ENCODE measurements around the gene PID1. TPM values are rescaled to one million over a fixed set of nuclear protein-coding genes. Genes with fewer than 3 reads are reported as not detected.

The PID1 gene
- total and polyA plus RNA-seq, 2 donors: 1.0 to 5.2 TPM

DNA sequence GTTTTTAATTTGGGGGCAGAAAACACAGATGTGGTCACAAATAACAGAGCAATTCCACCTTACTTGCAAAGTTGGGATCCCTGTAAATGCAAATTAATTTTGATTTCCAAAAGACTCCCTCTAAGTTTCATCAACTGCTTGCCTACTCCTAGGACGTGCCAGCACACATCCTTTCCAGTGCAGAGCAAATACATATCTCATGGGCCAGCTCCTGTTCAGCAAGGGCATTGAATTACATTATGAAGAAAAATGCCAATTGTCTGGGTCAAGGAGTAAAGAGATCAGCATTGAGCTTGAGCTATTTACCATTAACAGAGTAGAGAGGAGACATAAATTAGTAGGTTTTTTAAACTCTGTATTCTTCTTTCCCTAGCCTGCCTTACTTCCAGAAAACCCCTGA lies 18.8 kb downstream of the PID1 start:
- Histone ChIP-seq H3K9me3 (ENCODE audit: control insufficient read depth in 2 of 2, insufficient read depth in 1 of 2, low read length in 1 of 2) (no peaks in the 10 kb centered on the region), H3K36me3 (ENCODE audit: control insufficient read depth in 2 of 2, insufficient read depth in 2 of 2, low read length in 1 of 2) (no peaks in the 10 kb centered on the region), H3K27ac (ENCODE audit: low read depth in 1 of 2, low read length in 1 of 2) (no peak overlapping the region), H3K4me3 (ENCODE audit: low read length in 2 of 2) (no peak overlapping the region), H3K4me1 (ENCODE audit: control insufficient read depth in 2 of 2, insufficient read depth in 2 of 2, low read length in 2 of 2) (no peaks in the 10 kb centered on the region), H3K27me3 (ENCODE audit: control insufficient read depth in 2 of 2, insufficient read depth in 1 of 2, low read length in 1 of 2) (no peaks in the 10 kb centered on the region)
- 56% methylated on average over 1 of the region's 1 CpG for WGBS
- no peak for DNase-seq (ENCODE audit: low read depth in 6 of 9, low spot score in 9 of 9)

- no peak for DNase-seq (ENCODE audit: low read depth in 6 of 9, low spot score in 9 of 9)
- Histone ChIP-seq H3K9me3 (ENCODE audit: control insufficient read depth in 2 of 2, insufficient read depth in 1 of 2, low read length in 1 of 2) (no peaks in the 10 kb centered on the region), H3K27me3 (ENCODE audit: control insufficient read depth in 2 of 2, insufficient read depth in 1 of 2, low read length in 1 of 2) (no peaks in the 10 kb centered on the region), H3K4me3 (ENCODE audit: low read length in 2 of 2) (no peak overlapping the region), H3K36me3 (ENCODE audit: control insufficient read depth in 2 of 2, insufficient read depth in 2 of 2, low read length in 1 of 2) (no peaks in the 10 kb centered on the region), H3K4me1 (ENCODE audit: control insufficient read depth in 2 of 2, insufficient read depth in 2 of 2, low read length in 2 of 2) (no peaks in the 10 kb centered on the region), H3K27ac (ENCODE audit: low read depth in 1 of 2, low read length in 1 of 2) (no peak overlapping the region)
- 91% methylated on average over 3 of the region's 3 CpGs for WGBS
These were observed 21.6 kb downstream of the PID1 start for GRCh38 chr2:229249536-229249935.

GRCh38 chr2:229246334-229246733 lies 24.8 kb downstream of the PID1 start:
- DNase-seq (ENCODE audit: low read depth in 6 of 9, low spot score in 9 of 9): no peak
- Histone ChIP-seq H3K4me1 (ENCODE audit: control insufficient read depth in 2 of 2, insufficient read depth in 2 of 2, low read length in 2 of 2) (no peaks in the 10 kb centered on the region), H3K9me3 (ENCODE audit: control insufficient read depth in 2 of 2, insufficient read depth in 1 of 2, low read length in 1 of 2) (peaks cover 0 to 2% of the 10 kb centered on the region in 2 donors), H3K36me3 (ENCODE audit: control insufficient read depth in 2 of 2, insufficient read depth in 2 of 2, low read length in 1 of 2) (no peaks in the 10 kb centered on the region), H3K27me3 (ENCODE audit: control insufficient read depth in 2 of 2, insufficient read depth in 1 of 2, low read length in 1 of 2) (no peaks in the 10 kb centered on the region), H3K4me3 (ENCODE audit: low read length in 2 of 2) (no peak overlapping the region), H3K27ac (ENCODE audit: low read depth in 1 of 2, low read length in 1 of 2) (no peak overlapping the region)
- WGBS: 97% methylated on average over 3 of the region's 3 CpGs

DNA sequence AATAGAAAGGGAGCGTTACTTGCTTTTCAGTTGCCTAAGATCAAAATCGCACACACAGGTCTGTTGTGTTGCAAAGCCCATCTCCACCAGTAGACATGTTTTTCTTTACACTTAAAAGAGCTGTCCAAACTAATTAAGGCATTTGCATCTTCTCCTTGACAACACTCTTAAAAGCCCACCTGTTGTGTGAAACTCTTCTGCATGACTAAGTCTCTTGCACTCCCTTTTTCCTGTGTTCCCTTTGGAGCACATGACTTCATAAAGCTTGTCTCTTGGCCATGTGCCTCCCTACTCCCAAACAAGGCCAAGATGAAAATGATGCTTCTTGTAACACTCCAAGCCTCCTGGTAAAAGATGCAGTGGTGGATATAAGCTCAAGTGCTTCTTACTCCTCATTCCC lies 26.1 kb downstream of the PID1 start:
- no peak for DNase-seq (ENCODE audit: low read depth in 6 of 9, low spot score in 9 of 9)
- Histone ChIP-seq H3K9me3 (ENCODE audit: control insufficient read depth in 2 of 2, insufficient read depth in 1 of 2, low read length in 1 of 2) (peaks cover 0 to 2% of the 10 kb centered on the region in 2 donors), H3K4me3 (ENCODE audit: low read length in 2 of 2) (no peak overlapping the region), H3K36me3 (ENCODE audit: control insufficient read depth in 2 of 2, insufficient read depth in 2 of 2, low read length in 1 of 2) (no peaks in the 10 kb centered on the region), H3K4me1 (ENCODE audit: control insufficient read depth in 2 of 2, insufficient read depth in 2 of 2, low read length in 2 of 2) (no peaks in the 10 kb centered on the region), H3K27me3 (ENCODE audit: control insufficient read depth in 2 of 2, insufficient read depth in 1 of 2, low read length in 1 of 2) (no peaks in the 10 kb centered on the region), H3K27ac (ENCODE audit: low read depth in 1 of 2, low read length in 1 of 2) (no peak overlapping the region)
- WGBS: 87% methylated on average over 2 of the region's 2 CpGs

DNA sequence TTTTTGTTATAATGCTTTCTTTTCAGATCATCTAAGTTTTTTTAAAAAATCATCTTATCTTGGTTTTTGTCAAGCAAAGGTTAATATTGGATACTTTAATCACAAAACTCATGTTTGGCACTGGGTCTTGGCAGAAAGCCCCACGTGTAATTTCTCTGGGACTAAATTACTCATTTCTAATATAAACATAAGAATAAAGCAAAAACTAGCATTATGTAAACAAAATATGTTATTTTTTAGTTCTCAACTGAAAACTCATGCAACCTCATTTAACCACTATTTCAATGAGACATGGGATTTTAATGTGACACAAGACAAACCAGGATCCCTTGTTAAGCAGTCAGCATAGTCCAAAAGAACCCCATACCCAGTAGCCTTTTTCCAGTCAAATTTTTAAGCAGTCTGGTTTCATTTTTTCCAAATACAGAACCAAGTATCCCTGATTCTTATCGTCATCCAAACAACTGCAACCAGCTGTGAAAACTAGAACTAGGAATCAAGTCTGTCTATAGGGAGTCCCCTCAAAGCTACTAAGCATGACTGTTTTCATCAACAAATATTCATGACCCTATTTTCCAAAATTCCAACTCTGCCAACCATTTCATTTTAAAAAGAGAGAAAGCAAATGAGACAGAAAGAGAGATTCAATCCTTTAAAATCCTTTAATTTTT lies 27.1 kb downstream of the PID1 start:
- Histone ChIP-seq H3K27ac (ENCODE audit: low read depth in 1 of 2, low read length in 1 of 2) (no peak overlapping the region), H3K4me1 (ENCODE audit: control insufficient read depth in 2 of 2, insufficient read depth in 2 of 2, low read length in 2 of 2) (no peaks in the 10 kb centered on the region), H3K4me3 (ENCODE audit: low read length in 2 of 2) (no peak overlapping the region), H3K27me3 (ENCODE audit: control insufficient read depth in 2 of 2, insufficient read depth in 1 of 2, low read length in 1 of 2) (no peaks in the 10 kb centered on the region), H3K36me3 (ENCODE audit: control insufficient read depth in 2 of 2, insufficient read depth in 2 of 2, low read length in 1 of 2) (no peaks in the 10 kb centered on the region), H3K9me3 (ENCODE audit: control insufficient read depth in 2 of 2, insufficient read depth in 1 of 2, low read length in 1 of 2) (peaks cover 0 to 2% of the 10 kb centered on the region in 2 donors)
- no peak for DNase-seq (ENCODE audit: low read depth in 6 of 9, low spot score in 9 of 9)
- 82% methylated on average over 2 of the region's 2 CpGs for WGBS

DNA sequence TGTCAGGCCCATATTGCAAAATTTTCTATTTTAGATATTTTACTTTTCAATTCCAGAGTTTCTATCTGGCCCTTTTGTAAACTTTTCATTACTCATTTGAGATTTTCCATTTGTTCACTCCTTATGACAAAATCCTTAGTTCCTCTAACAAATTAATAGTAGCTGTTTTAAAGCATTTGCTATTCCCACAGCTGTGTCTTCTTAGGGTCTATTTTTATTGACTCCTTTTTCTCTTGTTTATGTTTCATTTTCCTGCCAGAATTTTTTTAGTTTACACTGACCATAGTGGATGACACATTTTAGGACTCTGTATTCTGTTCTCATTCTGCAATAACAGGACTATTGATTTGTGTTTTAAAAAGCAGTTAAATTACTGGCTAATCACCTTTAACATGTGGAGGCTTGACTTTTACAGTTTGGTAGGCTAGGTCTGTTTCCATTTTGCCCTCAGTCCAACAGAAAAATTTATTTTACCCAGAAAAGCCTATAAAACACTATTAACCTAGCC lies 30.0 kb downstream of the PID1 start:
- no peak for DNase-seq (ENCODE audit: low read depth in 6 of 9, low spot score in 9 of 9)
- H3K27me3 ChIP-seq (ENCODE audit: control insufficient read depth in 2 of 2, insufficient read depth in 1 of 2, low read length in 1 of 2): no peaks in the 10 kb centered on the region
- peaks cover 0 to 2% of the 10 kb centered on the region in 2 donors for H3K9me3 ChIP-seq (ENCODE audit: control insufficient read depth in 2 of 2, insufficient read depth in 1 of 2, low read length in 1 of 2)
- no peak overlapping the region for H3K27ac ChIP-seq (ENCODE audit: low read depth in 1 of 2, low read length in 1 of 2)
- no peak overlapping the region for H3K4me3 ChIP-seq (ENCODE audit: low read length in 2 of 2)
- H3K36me3 ChIP-seq (ENCODE audit: control insufficient read depth in 2 of 2, insufficient read depth in 2 of 2, low read length in 1 of 2): no peaks in the 10 kb centered on the region
- no peaks in the 10 kb centered on the region for H3K4me1 ChIP-seq (ENCODE audit: control insufficient read depth in 2 of 2, insufficient read depth in 2 of 2, low read length in 2 of 2)

GRCh38 chr2:229239021-229239420 lies 32.1 kb downstream of the PID1 start:
- Histone ChIP-seq H3K4me1 (ENCODE audit: control insufficient read depth in 2 of 2, insufficient read depth in 2 of 2, low read length in 2 of 2) (no peaks in the 10 kb centered on the region), H3K27me3 (ENCODE audit: control insufficient read depth in 2 of 2, insufficient read depth in 1 of 2, low read length in 1 of 2) (no peaks in the 10 kb centered on the region), H3K4me3 (ENCODE audit: low read length in 2 of 2) (no peak overlapping the region), H3K36me3 (ENCODE audit: control insufficient read depth in 2 of 2, insufficient read depth in 2 of 2, low read length in 1 of 2) (no peaks in the 10 kb centered on the region), H3K27ac (ENCODE audit: low read depth in 1 of 2, low read length in 1 of 2) (no peak overlapping the region), H3K9me3 (ENCODE audit: control insufficient read depth in 2 of 2, insufficient read depth in 1 of 2, low read length in 1 of 2) (peaks cover 0 to 2% of the 10 kb centered on the region in 2 donors)
- WGBS: 51% methylated on average over 2 of the region's 2 CpGs
- DNase-seq (ENCODE audit: low read depth in 6 of 9, low spot score in 9 of 9): no peak

- H3K4me1 ChIP-seq (ENCODE audit: control insufficient read depth in 2 of 2, insufficient read depth in 2 of 2, low read length in 2 of 2): no peaks in the 10 kb centered on the region
- no peak for DNase-seq (ENCODE audit: low read depth in 6 of 9, low spot score in 9 of 9)
- no peaks in the 10 kb centered on the region for H3K36me3 ChIP-seq (ENCODE audit: control insufficient read depth in 2 of 2, insufficient read depth in 2 of 2, low read length in 1 of 2)
- peaks cover 0 to 2% of the 10 kb centered on the region in 2 donors for H3K9me3 ChIP-seq (ENCODE audit: control insufficient read depth in 2 of 2, insufficient read depth in 1 of 2, low read length in 1 of 2)
- no peaks in the 10 kb centered on the region for H3K27me3 ChIP-seq (ENCODE audit: control insufficient read depth in 2 of 2, insufficient read depth in 1 of 2, low read length in 1 of 2)
- H3K27ac ChIP-seq (ENCODE audit: low read depth in 1 of 2, low read length in 1 of 2): no peak overlapping the region
- 42% methylated on average over 2 of the region's 2 CpGs for WGBS
- H3K4me3 ChIP-seq (ENCODE audit: low read length in 2 of 2): no peak overlapping the region
These were observed 33.8 kb downstream of the PID1 start for GRCh38 chr2:229237270-229237669.

- no peak for DNase-seq (ENCODE audit: low read depth in 6 of 9, low spot score in 9 of 9)
- H3K27ac ChIP-seq (ENCODE audit: low read depth in 1 of 2, low read length in 1 of 2): no peak overlapping the region
- H3K4me1 ChIP-seq (ENCODE audit: control insufficient read depth in 2 of 2, insufficient read depth in 2 of 2, low read length in 2 of 2): no peaks in the 10 kb centered on the region
- WGBS: 72% methylated on average over 9 of the region's 9 CpGs
- H3K4me3 ChIP-seq (ENCODE audit: low read length in 2 of 2): no peak overlapping the region
- H3K27me3 ChIP-seq (ENCODE audit: control insufficient read depth in 2 of 2, insufficient read depth in 1 of 2, low read length in 1 of 2): no peaks in the 10 kb centered on the region
- no peaks in the 10 kb centered on the region for H3K36me3 ChIP-seq (ENCODE audit: control insufficient read depth in 2 of 2, insufficient read depth in 2 of 2, low read length in 1 of 2)
- H3K9me3 ChIP-seq (ENCODE audit: control insufficient read depth in 2 of 2, insufficient read depth in 1 of 2, low read length in 1 of 2): no peaks in the 10 kb centered on the region
These were observed 35.8 kb downstream of the PID1 start for GRCh38 chr2:229235131-229235914.

All from thymus (tissue), 11 donors.